ENCODE data around the gene PTPRM.

Gene PTPRM

GRCh38 chr18:7786569-7786968 is 219.5 kb downstream of the PTPRM start (continued):
- no peak for TF ChIP-seq ZNF280D (tag by site-specific recombination; IDR thresholded peaks at IDR 0.05)
- TF ChIP-seq ZNF140 (tag by site-specific recombination; IDR thresholded peaks at IDR 0.05), result no peak
- no peak for TF ChIP-seq ZNF341 (tag by site-specific recombination; IDR thresholded peaks at IDR 0.05; ENCODE audit: low read depth)
- TF ChIP-seq SP7 (tag by site-specific recombination; IDR thresholded peaks at IDR 0.05), result no peak
- TF ChIP-seq ZBTB6 (tag by site-specific recombination; IDR thresholded peaks at IDR 0.05), result no peak
- no peak for TF ChIP-seq ZNF138 (tag by site-specific recombination; IDR thresholded peaks at IDR 0.05; ENCODE audit: borderline replicate concordance)

- H3K27ac ChIP-seq (ENCODE audit: extremely low read depth, low read depth, low read length), result no peak overlapping the region
- H3K9me3 ChIP-seq (ENCODE audit: control insufficient read depth, insufficient read depth, low read depth, low read length), result no peaks in the 10 kb centered on the region
- no peak overlapping the region for H3K4me3 ChIP-seq (ENCODE audit: low read depth, low read length)
- H3K4me1 ChIP-seq (ENCODE audit: control insufficient read depth, insufficient read depth, low read length), result peaks cover 7% of the 10 kb centered on the region
- no peaks in the 10 kb centered on the region for H3K36me3 ChIP-seq (ENCODE audit: control insufficient read depth in 2 of 2, insufficient read depth in 1 of 2, low read length in 2 of 2)
- TF ChIP-seq ZSCAN23 (tag by site-specific recombination; IDR thresholded peaks at IDR 0.05) (no peak), ZXDB (tag by site-specific recombination; IDR thresholded peaks at IDR 0.05) (no peak), ZNF175 (tag by site-specific recombination; IDR thresholded peaks at IDR 0.05) (no peak), KLF1 (tag by site-specific recombination; IDR thresholded peaks at IDR 0.05) (no peak), ZNF707 (tag by site-specific recombination; IDR thresholded peaks at IDR 0.05) (no peak), ZNF785 (tag by site-specific recombination; IDR thresholded peaks at IDR 0.05) (no peak), ZBTB49 (tag by site-specific recombination; IDR thresholded peaks at IDR 0.05; ENCODE audit: low read depth) (no peak)
- ChIA-PET CTCF (interaction anchor here (0.5 to 1.0 kb wide), 4 partner anchors 92 to 693 kb away, joined by 3 read pairs; no protein-coding TSS in a partner anchor), POLR2A (no interaction called here)
These were observed 220.2 kb downstream of the PTPRM start for GRCh38 chr18:7787339-7787738.

- peaks cover 7% of the 10 kb centered on the region for H3K4me1 ChIP-seq (ENCODE audit: control insufficient read depth, insufficient read depth, low read length)
- TF ChIP-seq ZNF654 (tag by site-specific recombination; IDR thresholded peaks at IDR 0.05; ENCODE audit: low read depth) (peak; percentile 45; the same call in 1 of the 2 replicates), ZNF148 (tag by site-specific recombination; IDR thresholded peaks at IDR 0.05; ENCODE audit: borderline replicate concordance) (no peak), GLIS1 (tag by site-specific recombination; IDR thresholded peaks at IDR 0.05) (0 out of 2 replicates have a peak, but pooled peaks have one; percentile 6), CTCF (tag by site-specific recombination; IDR thresholded peaks at IDR 0.05) (peak; percentile 11; the same call in 1 of the 2 replicates), ZNF776 (tag by site-specific recombination; IDR thresholded peaks at IDR 0.05; ENCODE audit: borderline replicate concordance) (no peak), ZSCAN18 (tag by site-specific recombination; IDR thresholded peaks at IDR 0.05) (no peak), ZNF311 (tag by site-specific recombination; IDR thresholded peaks at IDR 0.05; ENCODE audit: borderline replicate concordance) (no peak)
- no peaks in the 10 kb centered on the region for H3K36me3 ChIP-seq (ENCODE audit: control insufficient read depth in 2 of 2, insufficient read depth in 1 of 2, low read length in 2 of 2)
- no peaks in the 10 kb centered on the region for H3K9me3 ChIP-seq (ENCODE audit: control insufficient read depth, insufficient read depth, low read depth, low read length)
- no peak overlapping the region for H3K4me3 ChIP-seq (ENCODE audit: low read depth, low read length)
- ChIA-PET POLR2A (no interaction called here), CTCF (interaction anchor here (0.6 to 2.6 kb wide), 36 partner anchors 9 to 1197 kb away, joined by 3 to 19 read pairs (median 5); partner anchors contain the start of gene PTPRM)
- H3K27ac ChIP-seq (ENCODE audit: extremely low read depth, low read depth, low read length), result no peak overlapping the region
These were observed 222.9 kb downstream of the PTPRM start for GRCh38 chr18:7789856-7790552.

Data from HEK293 (cell line).